ENCODE measurements around the gene TF.

- no peak for TF ChIP-seq NRF1 (IDR thresholded peaks at IDR 0.05; ENCODE audit: low read depth, low read length)
- no peak for TF ChIP-seq POLR2AphosphoS5 (IDR thresholded peaks at IDR 0.05; ENCODE audit: low read depth, low read length)
These were observed 73.9 kb downstream of the TF start for GRCh38 chr3:133820129-133820528.
